BJ (cell line): Measurements from ENCODE around the gene CCSER2. TPM values are rescaled to one million over a fixed set of nuclear protein-coding genes. Genes with fewer than 3 reads are reported as not detected.
"Not testable (repeated sequence)": the region's sequence is repeated elsewhere in the genome, so short reads cannot be mapped to it uniquely, and the experiment has no call there.

ENCODE experiments used
- CTCF ChIA-PET: fragments of 350-600 bp; formaldehyde crosslinking; extraction: SDS; loops from one replicate; lab custom pipeline; 2021; ENCODE audit warnings: antibody characterized with exemption, inconsistent platforms; lab: Yijun Ruan, JAX
- POLR2A ChIA-PET: fragments of 300-600 bp; sonication (Branson Sonifier 250); formaldehyde crosslinking; extraction: SDS; loops from one replicate; lab custom pipeline; 2021; ENCODE audit warnings: antibody characterized with exemption; lab: Charles Lee
- DNase-seq: peaks from one replicate; pipeline ENCODE4 v3.0.0-alpha.2; 2011; ENCODE audit warnings: low read depth
- H3K27me3 ChIP-seq: 2 replicates; pipeline ENCODE4 v1.6.0; 2011; ENCODE audit warnings: low read length; ENCODE audit not compliant: control insufficient read depth, insufficient read depth
- H3K36me3 ChIP-seq: 2 replicates; pipeline ENCODE4 v1.5.1; 2011; ENCODE audit warnings: low read length; ENCODE audit not compliant: control insufficient read depth, insufficient read depth
- H3K4me3 ChIP-seq: 2 replicates; pipeline ENCODE4 v1.5.1; 2011; ENCODE audit warnings: low read depth, mild to moderate bottlenecking, control low read depth, low read length
- CTCF ChIP-seq: IDR thresholded peaks from 2 replicates; pipeline ENCODE4 v1.5.1; 2011; ENCODE audit warnings: low read depth, mild to moderate bottlenecking, control low read depth, inconsistent platforms, low read length, moderate library complexity; ENCODE audit not compliant: insufficient read depth
- polyA plus RNA-seq: library from polyadenylated mRNA; depleted of rRNA; stranded (reverse); fragments of >200 nt; gene quantifications from 2 replicates; pipeline ENCODE4 v1.2.3, GENCODE V29; 2011

CCSER2 gene
- polyA plus RNA-seq, 1 experiment = 28.7 TPM

- Histone ChIP-seq H3K27me3 (no peaks in the 10 kb centered on the region), H3K4me3 (no peak overlapping the region), H3K36me3 (no peaks in the 10 kb centered on the region)
- TF ChIP-seq CTCF = no peak
- POLR2A ChIA-PET = no interaction called here
- no peak for DNase-seq
- CTCF ChIA-PET = interaction anchor here (0.8 to 0.9 kb wide), 2 partner anchors 17 to 131 kb away, joined by 3 read pairs; no protein-coding TSS in a partner anchor
Observed at GRCh38 chr10:84493951-84494848, 165.8 kb downstream of the CCSER2 start.

GRCh38 chr10:84494849-84495180, 166.4 kb downstream of the CCSER2 start:
- H3K4me3 ChIP-seq = no peak overlapping the region
- POLR2A ChIA-PET = no interaction called here
- H3K36me3 ChIP-seq = no peaks in the 10 kb centered on the region
- TF ChIP-seq CTCF = no peak
- CTCF ChIA-PET = interaction anchor here (0.9 kb wide), 1 partner anchor 131 kb away, joined by 3 read pairs; no protein-coding TSS in a partner anchor
- H3K27me3 ChIP-seq = no peaks in the 10 kb centered on the region
- DNase-seq = no peak

GRCh38 chr10:84497978-84498377, 169.6 kb downstream of the CCSER2 start:
- DNase-seq = no peak
- no peak overlapping the region for H3K4me3 ChIP-seq
- ChIA-PET CTCF (no interaction called here), POLR2A (no interaction called here)
- H3K36me3 ChIP-seq = no peaks in the 10 kb centered on the region
- TF ChIP-seq CTCF = no peak
- H3K27me3 ChIP-seq = no peaks in the 10 kb centered on the region

GRCh38 chr10:84499039-84499438, 170.7 kb downstream of the CCSER2 start:
- DNase-seq, H3K27me3 ChIP-seq, CTCF ChIA-PET, H3K4me3 ChIP-seq, POLR2A ChIA-PET, H3K36me3 ChIP-seq: not testable (repeated sequence)

- H3K27me3 ChIP-seq = no peaks in the 10 kb centered on the region
- no peak for TF ChIP-seq CTCF
- no peaks in the 10 kb centered on the region for H3K36me3 ChIP-seq
- no peak for DNase-seq
- ChIA-PET POLR2A (no interaction called here), CTCF (no interaction called here)
- H3K4me3 ChIP-seq = no peak overlapping the region
Observed at GRCh38 chr10:84499846-84500245, 171.5 kb downstream of the CCSER2 start.
